Measurements from ENCODE around the gene VRK2. TPM values are rescaled to one million over a fixed set of nuclear protein-coding genes. Genes with fewer than 3 reads are reported as not detected.
"Not testable (repeated sequence)": the region's sequence is repeated elsewhere in the genome, so short reads cannot be mapped to it uniquely, and the experiment has no call there.

The VRK2 gene
- total and polyA plus RNA-seq, 10 donors = 7.4 to 25.4 (median 22.7) TPM

- Histone ChIP-seq H3K27me3 (replicated peaks in 1 of 7) (no peaks in the 10 kb centered on the region), H3K9me3 (no peaks in the 10 kb centered on the region), H3K4me3 (no peak overlapping the region), H3K27ac (peak overlapping the region in 6 of 8 donors; percentile 22 to 79 (median 56)), H3K4me1 (peaks cover 0 to 19% (median 0%) of the 10 kb centered on the region in 6 donors), H3K36me3 (peaks cover 0 to 5% (median 0%) of the 10 kb centered on the region in 6 donors)
- TF ChIP-seq POLR2AphosphoS5 (IDR thresholded peaks at IDR 0.05) (peak in 1 of 3 donors; percentile 52), POLR2A (IDR thresholded peaks at IDR 0.05) (no peak)
- 60 to 88% (median 75%) methylated on average over 10 of the region's 10 CpGs for WGBS, 5 donors
- no peak for DNase-seq
- intact Hi-C loops (cut with DNase I; ENCODE audit: low total_unique reads) = no loop called here
These were observed 61.5 kb downstream of the VRK2 start for GRCh38 chr2:58107803-58108710.

GRCh38 chr2:58109481-58109880, 62.9 kb downstream of the VRK2 start:
- Histone ChIP-seq H3K4me1 (peaks cover 0 to 22% (median 0%) of the 10 kb centered on the region in 6 donors), H3K4me3 (no peak overlapping the region), H3K27ac (no peak overlapping the region), H3K27me3 (replicated peaks in 1 of 7) (no peaks in the 10 kb centered on the region), H3K36me3 (peaks cover 0 to 5% (median 0%) of the 10 kb centered on the region in 6 donors), H3K9me3 (no peaks in the 10 kb centered on the region)
- intact Hi-C loops (cut with DNase I; ENCODE audit: low total_unique reads) = no loop called here
- DNase-seq = no peak
- no peak for TF ChIP-seq CTCF (IDR thresholded peaks at IDR 0.05 in 8 of 11, conservative IDR thresholded peaks at IDR 0.05 in 3 of 11)
- TF ChIP-seq POLR2A (IDR thresholded peaks at IDR 0.05) = no peak
- no peak for TF ChIP-seq POLR2AphosphoS5 (IDR thresholded peaks at IDR 0.05)
- 90 to 100% (median 96%) methylated on average over 2 of the region's 2 CpGs for WGBS, 5 donors

GRCh38 chr2:58110765-58111164, 64.2 kb downstream of the VRK2 start:
- intact Hi-C loops (cut with DNase I; ENCODE audit: low total_unique reads) = no loop called here

GRCh38 chr2:58113563-58113962, 67.0 kb downstream of the VRK2 start:
- peak overlapping the region in 2 of 8 donors; percentile 75 to 77 for H3K27ac ChIP-seq
- intact Hi-C loops (cut with DNase I; ENCODE audit: low total_unique reads); H3K36me3 ChIP-seq; H3K4me3 ChIP-seq; H3K27me3 ChIP-seq (replicated peaks in 1 of 7); H3K4me1 ChIP-seq; H3K9me3 ChIP-seq; DNase-seq: not testable (repeated sequence)
- 91 to 98% (median 97%) methylated on average over 9 of the region's 9 CpGs for WGBS, 5 donors

More at GRCh38 chr2:58110765-58111164, 64.2 kb downstream of the VRK2 start:
- DNase-seq = no peak
- peaks cover 0 to 5% (median 0%) of the 10 kb centered on the region in 6 donors for H3K36me3 ChIP-seq
- WGBS, 5 donors = 96 to 98% (median 97%) methylated on average over 6 of the region's 6 CpGs
- H3K27ac ChIP-seq = no peak overlapping the region
- no peaks in the 10 kb centered on the region for H3K9me3 ChIP-seq
- no peak overlapping the region for H3K4me3 ChIP-seq
- H3K27me3 ChIP-seq (replicated peaks in 1 of 7) = no peaks in the 10 kb centered on the region
- no peak for TF ChIP-seq POLR2AphosphoS5 (IDR thresholded peaks at IDR 0.05)
- TF ChIP-seq CTCF (IDR thresholded peaks at IDR 0.05 in 8 of 11, conservative IDR thresholded peaks at IDR 0.05 in 3 of 11) = no peak
- no peak for TF ChIP-seq POLR2A (IDR thresholded peaks at IDR 0.05)
- peaks cover 0 to 22% (median 0%) of the 10 kb centered on the region in 6 donors for H3K4me1 ChIP-seq

- Histone ChIP-seq H3K4me1 (no peaks in the 10 kb centered on the region), H3K27ac (no peak overlapping the region), H3K4me3 (no peak overlapping the region), H3K27me3 (replicated peaks in 1 of 7) (no peaks in the 10 kb centered on the region), H3K36me3 (peaks cover 0 to 43% (median 14%) of the 10 kb centered on the region in 6 donors), H3K9me3 (peaks cover 0 to 4% (median 0%) of the 10 kb centered on the region in 8 donors)
- WGBS, 5 donors = 82 to 97% (median 92%) methylated on average over 5 of the region's 5 CpGs
- DNase-seq = no peak
- intact Hi-C loops (cut with DNase I; ENCODE audit: low total_unique reads) = no loop called here
- TF ChIP-seq POLR2AphosphoS5 (IDR thresholded peaks at IDR 0.05) (no peak), POLR2A (IDR thresholded peaks at IDR 0.05) (no peak), CTCF (IDR thresholded peaks at IDR 0.05 in 8 of 11, conservative IDR thresholded peaks at IDR 0.05 in 3 of 11) (no peak)
These were observed 74.1 kb downstream of the VRK2 start for GRCh38 chr2:58120626-58121229.

All from spleen (tissue), 11 donors.